GM21576 (cell line): ENCODE data around the gene EFCAB8.
"Not testable (repeated sequence)": the region's sequence is repeated elsewhere in the genome, so short reads cannot be mapped to it uniquely, and the experiment has no call there.

Source experiments
- ATAC-seq: cut with Tn5 transposase; IDR thresholded peaks from one replicate; pipeline ENCODE4 v1.9.1; 2021; ENCODE audit warnings: mild to moderate bottlenecking, moderate library complexity; ENCODE audit not compliant: unreplicated experiment

Gene EFCAB8

GRCh38 chr20:32946629-32947028 lies 87.9 kb downstream of the EFCAB8 start:
- no peak for ATAC-seq

DNA sequence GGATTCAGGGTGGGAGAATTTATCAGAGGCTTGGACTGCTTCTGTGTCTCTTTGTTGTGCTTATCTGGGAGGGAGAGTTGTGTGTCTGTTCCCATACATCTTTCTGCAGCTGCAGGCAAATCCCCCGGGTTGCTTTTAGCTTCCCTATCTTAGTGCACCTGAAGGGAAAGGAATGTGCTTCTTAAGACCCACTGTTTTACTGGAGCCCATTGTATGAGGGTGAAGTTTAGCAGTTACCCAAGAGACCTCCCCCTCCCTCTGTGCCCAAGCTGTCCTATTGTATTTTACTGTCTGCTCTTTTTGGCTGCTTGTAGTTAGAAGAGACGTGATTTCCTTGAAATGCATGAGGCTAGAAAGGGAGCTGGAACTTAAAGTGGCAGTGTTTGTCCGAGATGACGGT lies 91.8 kb downstream of the EFCAB8 start:
- not testable (repeated sequence) for ATAC-seq

DNA sequence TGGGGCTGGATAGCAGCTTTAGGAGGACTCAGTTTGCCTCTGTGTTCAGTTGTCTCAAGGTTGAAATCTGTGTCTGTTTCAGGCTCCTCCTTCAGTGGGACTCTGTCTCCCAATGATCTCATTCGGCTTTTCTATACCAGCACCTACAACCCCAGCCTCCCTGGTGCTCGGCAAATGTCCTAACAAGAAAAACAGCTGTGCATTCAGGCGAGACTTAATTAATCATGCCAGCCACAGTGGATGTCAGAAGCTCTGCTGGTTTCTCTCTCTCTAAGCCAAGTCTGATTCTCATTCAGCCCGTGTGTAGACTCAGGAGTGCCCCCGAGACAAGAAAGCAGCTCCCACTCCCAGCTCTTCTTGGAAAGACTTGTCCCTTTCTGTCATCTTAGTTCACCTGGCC lies 98.7 kb downstream of the EFCAB8 start:
- no peak for ATAC-seq

GRCh38 chr20:32958574-32958973 lies 99.9 kb downstream of the EFCAB8 start:
- ATAC-seq, result no peak

GRCh38 chr20:32959351-32960221 lies 100.9 kb downstream of the EFCAB8 start:
- no peak for ATAC-seq

DNA sequence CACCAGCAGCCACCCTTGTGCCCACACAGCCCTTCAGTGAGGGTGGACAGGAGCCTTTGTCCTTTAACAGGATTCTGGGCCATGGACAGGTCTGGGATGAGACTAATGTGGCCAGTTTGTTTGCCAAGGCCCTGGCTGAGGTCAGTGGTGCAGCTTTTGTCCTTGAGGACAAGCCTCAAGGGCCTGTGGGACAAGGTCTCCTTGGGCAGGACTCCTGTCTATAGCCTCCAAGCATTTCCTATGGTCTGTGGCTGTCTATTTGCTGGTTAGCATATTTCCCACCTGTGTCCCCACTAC lies 101.4 kb downstream of the EFCAB8 start:
- ATAC-seq, result no peak

DNA sequence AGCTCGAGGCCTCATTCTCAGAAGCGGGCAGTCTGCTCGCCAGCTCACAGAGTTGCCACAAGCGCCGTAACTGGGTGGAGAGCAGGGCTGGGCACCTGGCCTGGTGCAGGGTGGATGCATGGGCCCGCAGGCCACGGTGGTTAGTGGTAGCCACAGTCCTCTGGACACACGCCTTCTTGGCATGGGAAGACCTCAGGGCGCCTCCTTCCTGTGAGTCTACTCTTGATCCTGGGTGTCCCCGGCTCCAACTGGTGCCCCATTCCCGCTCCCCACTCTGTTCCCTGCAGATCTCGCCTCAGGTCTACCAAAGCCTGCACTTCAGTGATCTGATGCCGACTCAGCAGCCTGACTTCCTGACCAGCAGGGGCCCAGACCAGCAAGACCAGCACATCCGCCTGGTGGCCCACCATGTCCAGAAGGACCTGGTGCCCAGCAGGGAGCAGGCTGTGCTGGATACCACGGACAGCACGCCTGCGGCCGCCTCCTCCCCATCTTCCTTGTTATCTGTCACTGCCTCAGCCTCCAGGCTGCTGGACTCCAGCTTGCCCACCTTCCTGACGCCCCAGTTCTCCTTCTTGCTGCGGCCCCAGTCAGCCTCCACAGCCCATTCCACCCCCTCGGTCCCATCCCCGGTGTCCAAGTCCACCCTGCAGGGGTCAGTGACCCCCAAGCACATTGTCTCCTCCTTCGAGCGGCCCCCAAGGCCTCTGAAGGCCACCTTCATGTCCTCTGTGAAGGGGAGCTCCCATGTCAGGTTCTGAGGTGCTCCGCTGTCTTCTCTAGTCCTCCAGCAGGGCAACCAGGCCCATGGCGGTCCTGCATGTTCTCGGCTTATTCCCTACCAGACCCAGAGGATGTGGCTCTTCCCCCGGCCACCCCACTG lies 102.4 kb downstream of the EFCAB8 start:
- no peak for ATAC-seq

GRCh38 chr20:32962053-32962452 lies 103.3 kb downstream of the EFCAB8 start:
- ATAC-seq, result no peak

DNA sequence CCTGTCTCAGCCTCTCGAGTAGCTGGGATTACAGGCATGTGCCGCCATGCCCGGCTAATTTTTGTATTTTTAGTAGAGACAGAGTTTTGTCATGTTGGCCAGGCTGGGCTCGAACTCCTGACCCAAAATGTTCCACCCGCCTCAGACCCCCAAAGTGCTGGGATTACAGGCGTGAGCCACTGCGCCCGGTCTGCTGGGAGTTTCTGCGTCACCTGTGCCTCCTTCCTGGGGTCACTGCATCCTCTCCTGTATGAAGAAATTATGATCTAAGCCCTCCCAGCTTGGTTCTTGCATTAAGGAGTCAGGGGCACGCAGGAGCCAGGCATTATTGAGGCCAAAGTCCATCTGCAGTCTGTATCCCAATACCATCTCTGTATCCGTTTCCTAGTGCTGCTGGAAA lies 103.9 kb downstream of the EFCAB8 start:
- not testable (repeated sequence) for ATAC-seq

- no peak for ATAC-seq
Observed at GRCh38 chr20:32963176-32963575, 104.5 kb downstream of the EFCAB8 start.

- no peak for ATAC-seq
Observed at GRCh38 chr20:32964575-32964974, 105.9 kb downstream of the EFCAB8 start.

GRCh38 chr20:32965115-32965514 lies 106.4 kb downstream of the EFCAB8 start:
- no peak for ATAC-seq

- ATAC-seq, result no peak
Observed at GRCh38 chr20:32965581-32966373, 107.1 kb downstream of the EFCAB8 start.

DNA sequence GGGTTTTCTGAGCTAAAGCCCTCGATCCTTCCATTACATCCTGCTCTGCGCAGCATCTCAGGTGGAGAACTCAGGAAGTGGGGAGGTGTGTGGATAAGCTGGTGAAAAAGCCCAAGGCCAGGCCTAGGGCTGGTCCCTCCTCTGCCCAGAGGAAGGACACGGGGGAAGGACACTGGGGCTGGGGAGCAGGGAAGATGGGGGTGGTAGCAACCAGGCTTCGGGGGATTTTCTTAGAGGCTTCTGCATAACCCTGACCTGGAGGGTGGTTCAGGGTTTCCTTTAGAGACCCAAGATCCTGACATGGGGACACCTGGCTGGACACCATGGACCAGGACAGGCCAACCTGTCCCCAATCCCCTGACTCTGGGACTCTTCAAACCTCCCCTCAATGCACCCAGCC lies 107.7 kb downstream of the EFCAB8 start:
- ATAC-seq, result no peak

DNA sequence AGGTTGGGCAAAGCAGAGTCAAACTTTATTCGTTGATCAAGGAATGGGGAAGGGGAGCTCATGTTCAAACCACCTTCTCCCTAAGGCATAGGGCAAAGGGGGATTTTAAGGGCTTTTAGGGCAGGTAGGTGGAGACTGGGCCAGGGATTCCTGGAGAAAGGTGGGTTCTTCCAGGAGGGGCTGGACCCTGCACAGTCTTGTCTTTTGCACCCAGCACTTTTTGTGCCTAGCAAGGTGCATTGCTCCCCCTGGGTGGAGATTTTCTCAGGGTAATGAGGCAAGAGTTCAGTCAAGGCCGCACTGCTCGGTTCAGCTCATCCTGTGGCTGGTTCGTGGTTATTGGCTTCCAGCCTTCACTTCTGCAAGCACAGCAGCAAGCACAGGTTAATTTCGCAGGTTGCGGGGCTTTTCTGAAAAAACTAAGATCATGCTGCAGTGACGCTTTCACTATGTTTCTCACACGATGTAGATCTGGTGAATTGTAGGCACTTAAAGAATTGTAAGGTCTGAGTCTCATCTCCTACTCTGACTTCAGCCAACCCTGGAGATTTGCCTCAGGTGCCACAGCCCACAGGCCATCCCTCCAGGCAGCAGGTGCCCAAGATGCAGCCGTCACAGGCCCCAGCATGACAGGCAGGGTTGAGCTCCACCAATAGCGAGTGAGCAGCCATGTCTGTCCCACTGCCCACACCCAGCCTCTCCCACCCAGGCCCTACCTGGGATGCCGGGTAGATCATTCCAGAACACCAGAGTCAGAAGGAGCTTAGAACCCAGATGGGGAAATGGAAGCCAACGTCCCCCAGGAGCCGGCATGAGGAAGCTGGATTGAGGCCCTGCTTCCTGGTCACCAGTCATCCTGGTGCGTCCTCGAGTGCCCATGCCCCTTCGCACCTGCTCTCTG lies 108.4 kb downstream of the EFCAB8 start:
- ATAC-seq, result no peak

DNA sequence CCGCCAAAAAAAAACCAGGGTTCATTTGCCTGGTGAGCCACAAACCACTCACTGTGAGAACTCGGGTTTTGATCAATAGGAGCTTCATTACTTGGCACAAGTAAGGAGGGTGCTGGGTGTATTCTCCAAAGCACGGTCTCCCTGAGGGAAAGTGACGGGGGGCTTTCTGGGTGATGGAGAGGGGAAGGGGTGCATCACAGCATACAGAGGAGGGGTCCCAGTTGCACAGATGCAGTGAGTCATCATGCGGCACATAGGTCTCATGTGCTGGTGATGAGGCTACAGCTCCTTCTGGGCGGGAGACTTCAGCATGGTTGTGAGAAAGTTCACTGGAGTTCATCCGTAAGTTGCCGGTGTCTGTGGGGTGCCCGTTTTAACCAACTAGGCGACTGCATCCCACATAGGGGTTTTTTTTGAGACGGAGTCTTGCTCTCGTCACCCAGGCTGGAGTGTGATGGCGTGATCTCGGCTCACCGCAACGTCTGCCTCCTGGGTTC lies 109.3 kb downstream of the EFCAB8 start:
- ATAC-seq, result no peak

- no peak for ATAC-seq
Observed at GRCh38 chr20:32968478-32969241, 109.9 kb downstream of the EFCAB8 start.

- ATAC-seq, result no peak
Observed at GRCh38 chr20:32969356-32970114, 110.8 kb downstream of the EFCAB8 start.
